Endothelial cell (in vitro differentiated cells): ENCODE measurements around the gene FANCC. TPM values are rescaled to one million over a fixed set of nuclear protein-coding genes. Genes with fewer than 3 reads are reported as not detected.

Experiments used
- DNase-seq: peaks from one replicate; pipeline ENCODE4 v3.0.0; 2021; ENCODE audit warnings: low spot score
- H3K27ac Mint-ChIP-seq: one replicate; pipeline ENCODE4 v1.8.0; 2021; ENCODE audit warnings: mixed read lengths, inconsistent platforms; ENCODE audit not compliant: unreplicated experiment
- H3K27me3 Mint-ChIP-seq: one replicate; pipeline ENCODE4 v1.8.0; 2021; ENCODE audit warnings: mild to moderate bottlenecking, moderate library complexity, mixed read lengths, inconsistent platforms; ENCODE audit not compliant: unreplicated experiment
- H3K36me3 Mint-ChIP-seq: one replicate; pipeline ENCODE4 v1.8.0; 2021; ENCODE audit warnings: mild to moderate bottlenecking, low read depth, mixed read lengths, inconsistent platforms; ENCODE audit not compliant: unreplicated experiment
- H3K4me1 Mint-ChIP-seq: one replicate; pipeline ENCODE4 v1.8.0; 2021; ENCODE audit warnings: mild to moderate bottlenecking, mixed read lengths, inconsistent platforms; ENCODE audit not compliant: unreplicated experiment
- H3K4me3 Mint-ChIP-seq: one replicate; pipeline ENCODE4 v1.8.0; 2021; ENCODE audit warnings: mild to moderate bottlenecking, mixed read lengths, inconsistent platforms; ENCODE audit not compliant: unreplicated experiment
- H3K9me3 Mint-ChIP-seq: one replicate; pipeline ENCODE4 v1.8.0; 2021; ENCODE audit warnings: mixed read lengths, inconsistent platforms; ENCODE audit not compliant: unreplicated experiment
- total RNA-seq: library from RNA; stranded (reverse); fragmentation: NEBNext Ultra II Directional; extraction: Animal tissue kit (Norgen Biotek cat#: 25700); gene quantifications from one replicate; pipeline ENCODE4 v1.2.1, GENCODE V29; 2021; ENCODE audit not compliant: unreplicated experiment
- TF ChIP-seq, protein P1 (sequence below): fragments of 200-600 bp; sonication (generic); IDR thresholded peaks from one replicate; pipeline ENCODE4 v1.5.0; 2021; ENCODE audit warnings: antibody characterized with exemption; ENCODE audit not compliant: unreplicated experiment

The FANCC gene
- total RNA-seq, 1 donor from 2014 or later: 16.7 TPM

DNA sequence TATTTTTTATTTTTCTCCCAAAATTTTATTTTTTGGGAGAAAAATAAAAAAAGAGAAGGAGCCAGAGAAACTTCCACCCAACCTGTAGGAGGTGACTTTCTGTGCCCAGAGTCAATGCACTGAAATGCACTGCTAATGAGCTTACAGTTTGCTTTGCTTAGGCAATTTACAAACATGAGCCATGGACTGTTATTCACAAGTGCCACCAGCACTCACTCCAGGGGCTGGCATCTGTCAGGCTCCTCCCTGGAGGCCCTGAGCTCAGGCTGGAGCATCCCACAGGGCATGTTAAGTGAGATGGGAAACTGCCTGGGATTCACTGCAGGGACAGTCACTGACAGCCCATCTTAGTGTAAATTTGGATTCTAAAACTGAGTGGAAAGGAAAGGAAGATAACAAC, 74.9 kb downstream of the FANCC start:
- no peaks in the 10 kb centered on the region for H3K9me3 Mint-ChIP-seq
- TF ChIP-seq, protein P1, sequence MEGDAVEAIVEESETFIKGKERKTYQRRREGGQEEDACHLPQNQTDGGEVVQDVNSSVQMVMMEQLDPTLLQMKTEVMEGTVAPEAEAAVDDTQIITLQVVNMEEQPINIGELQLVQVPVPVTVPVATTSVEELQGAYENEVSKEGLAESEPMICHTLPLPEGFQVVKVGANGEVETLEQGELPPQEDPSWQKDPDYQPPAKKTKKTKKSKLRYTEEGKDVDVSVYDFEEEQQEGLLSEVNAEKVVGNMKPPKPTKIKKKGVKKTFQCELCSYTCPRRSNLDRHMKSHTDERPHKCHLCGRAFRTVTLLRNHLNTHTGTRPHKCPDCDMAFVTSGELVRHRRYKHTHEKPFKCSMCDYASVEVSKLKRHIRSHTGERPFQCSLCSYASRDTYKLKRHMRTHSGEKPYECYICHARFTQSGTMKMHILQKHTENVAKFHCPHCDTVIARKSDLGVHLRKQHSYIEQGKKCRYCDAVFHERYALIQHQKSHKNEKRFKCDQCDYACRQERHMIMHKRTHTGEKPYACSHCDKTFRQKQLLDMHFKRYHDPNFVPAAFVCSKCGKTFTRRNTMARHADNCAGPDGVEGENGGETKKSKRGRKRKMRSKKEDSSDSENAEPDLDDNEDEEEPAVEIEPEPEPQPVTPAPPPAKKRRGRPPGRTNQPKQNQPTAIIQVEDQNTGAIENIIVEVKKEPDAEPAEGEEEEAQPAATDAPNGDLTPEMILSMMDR: no peak
- H3K27ac Mint-ChIP-seq: no peak overlapping the region
- peaks cover 2% of the 10 kb centered on the region for H3K27me3 Mint-ChIP-seq
- no peaks in the 10 kb centered on the region for H3K4me1 Mint-ChIP-seq
- no peak for DNase-seq
- peaks cover 4% of the 10 kb centered on the region for H3K36me3 Mint-ChIP-seq
- H3K4me3 Mint-ChIP-seq: no peak overlapping the region

DNA sequence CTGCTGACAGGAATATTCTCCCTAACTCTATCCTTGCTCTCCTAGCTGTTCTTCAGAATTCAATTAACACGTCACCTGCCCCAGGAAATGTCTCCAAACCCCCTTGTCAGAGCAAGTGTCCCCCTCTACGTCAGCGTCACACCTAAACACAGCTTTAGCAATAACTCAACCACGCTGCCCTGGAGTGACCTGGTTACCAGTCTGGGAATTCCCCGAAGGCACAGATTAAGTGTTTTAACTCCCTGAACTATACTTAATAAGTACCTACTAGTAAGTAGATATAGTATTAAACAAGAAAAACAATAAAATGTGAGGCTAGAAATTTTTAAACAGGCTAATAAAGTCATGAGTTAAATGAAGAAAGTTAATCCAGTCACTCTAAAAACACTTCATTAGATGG, 78.4 kb downstream of the FANCC start:
- Mint-ChIP-seq H3K4me1 (peaks cover 4% of the 10 kb centered on the region), H3K4me3 (no peak overlapping the region), H3K27ac (no peak overlapping the region), H3K27me3 (no peaks in the 10 kb centered on the region), H3K9me3 (no peaks in the 10 kb centered on the region), H3K36me3 (no peaks in the 10 kb centered on the region)
- TF ChIP-seq, protein P1: no peak
- DNase-seq: no peak

DNA sequence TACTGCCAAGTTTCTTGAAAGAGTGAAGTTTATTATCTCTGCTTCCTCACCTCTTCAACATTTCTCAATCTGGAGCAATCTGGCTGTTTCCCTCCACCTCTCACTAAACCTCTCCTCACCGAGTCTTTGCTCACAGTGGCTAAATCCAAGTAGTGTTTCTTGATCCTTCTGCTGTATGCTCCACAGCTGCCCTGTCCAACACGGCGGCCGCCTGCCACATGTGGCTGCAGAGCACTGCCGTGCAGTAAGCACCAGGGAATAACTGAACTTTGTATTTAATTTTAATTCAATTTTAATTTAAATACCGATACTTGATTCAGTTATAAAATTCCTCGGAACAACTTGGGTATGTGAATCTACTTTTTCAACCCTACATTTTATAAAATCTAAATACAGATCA, 80.2 kb downstream of the FANCC start:
- H3K9me3 Mint-ChIP-seq: no peaks in the 10 kb centered on the region
- no peak overlapping the region for H3K27ac Mint-ChIP-seq
- H3K36me3 Mint-ChIP-seq: no peaks in the 10 kb centered on the region
- peaks cover 6% of the 10 kb centered on the region for H3K4me1 Mint-ChIP-seq
- H3K4me3 Mint-ChIP-seq: no peak overlapping the region
- TF ChIP-seq, protein P1: no peak
- DNase-seq: no peak
- no peaks in the 10 kb centered on the region for H3K27me3 Mint-ChIP-seq

DNA sequence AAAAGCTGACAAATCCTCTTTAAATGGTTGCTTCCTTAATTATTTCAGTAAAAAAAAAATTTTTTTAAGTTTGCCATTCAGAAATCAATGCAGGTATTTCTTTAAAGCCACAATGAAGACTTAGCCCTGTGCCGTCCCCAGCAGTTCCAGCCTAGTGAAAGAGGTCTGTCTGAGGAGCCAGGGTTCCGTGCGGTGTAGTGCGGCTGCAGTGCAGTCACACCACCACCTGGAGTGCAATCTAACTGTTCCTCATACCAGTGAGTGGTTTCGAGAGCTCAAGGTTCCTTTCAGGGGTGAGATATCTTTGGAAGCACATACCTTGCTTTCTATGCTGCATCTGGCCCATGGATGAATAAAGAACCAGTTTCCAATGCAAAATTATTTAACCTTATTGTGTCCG, 87.5 kb downstream of the FANCC start:
- H3K27me3 Mint-ChIP-seq: no peaks in the 10 kb centered on the region
- DNase-seq: no peak

DNA sequence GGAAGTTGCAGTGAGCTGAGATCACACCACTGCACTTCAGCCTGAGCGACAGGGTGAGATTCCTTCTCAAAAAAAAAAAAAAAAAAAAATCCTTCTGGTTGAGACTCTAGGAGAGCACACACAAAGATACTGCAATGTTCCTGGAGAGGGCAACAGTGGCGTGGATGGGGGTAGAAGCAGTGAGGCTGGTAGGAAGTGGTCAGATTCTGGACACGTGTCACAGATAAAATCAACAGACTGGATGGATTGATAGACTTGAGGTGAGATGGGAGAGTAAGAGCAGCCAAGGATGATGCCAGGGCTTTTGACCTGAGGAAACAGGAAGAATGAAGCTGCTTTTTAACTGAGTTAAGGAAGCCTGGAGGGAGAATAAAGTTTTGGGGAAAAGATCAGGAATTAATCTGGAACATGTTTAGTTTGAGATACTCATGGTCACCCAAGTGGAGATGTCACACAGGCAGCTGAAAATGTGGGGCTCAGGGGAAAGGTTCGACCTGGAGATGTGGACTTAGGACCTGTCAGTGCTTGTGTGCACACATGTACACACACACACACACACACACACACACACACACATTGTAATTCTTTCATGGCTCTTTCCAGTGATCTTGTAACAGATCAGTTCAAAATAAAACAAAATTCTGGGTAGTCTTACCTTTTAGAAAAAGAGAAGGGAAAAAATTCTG, 88.1 kb downstream of the FANCC start:
- Mint-ChIP-seq H3K9me3 (no peaks in the 10 kb centered on the region), H3K36me3 (peaks cover 4% of the 10 kb centered on the region), H3K27me3 (no peaks in the 10 kb centered on the region), H3K4me3 (no peak overlapping the region), H3K4me1 (peaks cover 6% of the 10 kb centered on the region), H3K27ac (peak overlapping the region; percentile 17)
- TF ChIP-seq, protein P1: no peak
- no peak for DNase-seq

More for the DNA sequence above, 87.5 kb downstream of the FANCC start:
- Mint-ChIP-seq H3K4me3 (no peak overlapping the region), H3K36me3 (peaks cover 4% of the 10 kb centered on the region), H3K9me3 (no peaks in the 10 kb centered on the region), H3K27ac (no peak overlapping the region), H3K4me1 (peaks cover 6% of the 10 kb centered on the region)
- TF ChIP-seq, protein P1: no peak
